GM12892 (cell line): ENCODE results near the gene KLHL3.

Experiments
- DNase-seq: peaks from one replicate; pipeline ENCODE4 v3.0.0; 2011; ENCODE audit not compliant: insufficient read length
- FAIRE-seq: peaks from 2 replicates; lab custom pipeline; 2011; peaks lifted over from hg19 to GRCh38; lab: Jason Lieb, UNC
- POLR2A ChIP-seq: IDR thresholded peaks from 2 replicates; pipeline ENCODE4 v1.6.1; 2011; ENCODE audit warnings: low read depth, low read length, control low read depth
- POLR2AphosphoS5 ChIP-seq: IDR thresholded peaks from 2 replicates; pipeline ENCODE4 v1.6.1; 2011; ENCODE audit warnings: low read depth, low read length, control low read depth
- TAF1 ChIP-seq: IDR thresholded peaks from 2 replicates; pipeline ENCODE4 v1.6.1; 2011; ENCODE audit warnings: low read depth, mild to moderate bottlenecking, control low read depth, low read length, borderline replicate concordance

The KLHL3 gene

DNA sequence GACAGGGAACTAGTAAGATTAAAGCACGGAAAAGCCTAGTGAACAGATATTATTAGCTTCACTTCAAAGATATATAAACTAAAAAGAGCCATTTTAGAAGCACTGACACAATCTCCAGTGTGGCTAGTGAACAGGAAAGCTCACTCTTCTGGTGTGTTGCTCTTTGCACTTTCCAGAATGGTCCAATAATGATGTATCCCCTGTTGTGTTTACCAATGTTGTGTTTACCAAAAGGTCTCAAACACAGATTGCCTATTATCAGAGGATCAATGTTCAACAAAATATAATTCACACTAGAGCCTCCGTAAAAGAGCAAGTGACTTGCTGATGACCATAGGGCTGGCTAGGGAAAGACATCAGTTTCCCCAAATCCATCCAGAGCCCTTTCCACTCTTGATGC, 11.6 kb downstream of the KLHL3 start:
- peak; percentile 14 for FAIRE-seq
- TF ChIP-seq POLR2A (no peak), TAF1 (no peak), POLR2AphosphoS5 (no peak)
- DNase-seq: no peak

DNA sequence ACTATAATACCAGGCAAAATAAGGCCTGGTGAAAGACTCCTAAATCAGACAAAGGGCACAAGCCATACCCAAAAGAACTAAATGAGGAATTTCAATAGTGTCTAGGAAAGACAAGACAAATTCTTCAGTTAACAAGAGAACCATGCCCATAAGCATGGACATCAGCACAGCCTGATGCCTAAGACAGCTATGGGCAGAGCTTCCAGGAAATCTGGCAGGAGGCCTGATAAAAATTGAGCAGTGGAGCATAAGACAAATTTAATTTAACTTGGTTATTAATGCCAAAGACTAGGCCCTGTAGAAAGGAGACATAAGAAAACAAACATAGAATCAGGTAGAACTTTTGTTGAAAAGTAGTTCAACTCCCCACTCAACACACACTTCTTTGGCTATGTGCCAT, 17.3 kb downstream of the KLHL3 start:
- no peak for DNase-seq
- FAIRE-seq: no peak
- TF ChIP-seq POLR2A: no peak
- no peak for TF ChIP-seq TAF1
- TF ChIP-seq POLR2AphosphoS5: no peak

- no peak for FAIRE-seq
- no peak for DNase-seq
- TF ChIP-seq POLR2AphosphoS5 (no peak), TAF1 (no peak), POLR2A (no peak)
These were observed 19.6 kb downstream of the KLHL3 start for GRCh38 chr5:137716337-137716736.

DNA sequence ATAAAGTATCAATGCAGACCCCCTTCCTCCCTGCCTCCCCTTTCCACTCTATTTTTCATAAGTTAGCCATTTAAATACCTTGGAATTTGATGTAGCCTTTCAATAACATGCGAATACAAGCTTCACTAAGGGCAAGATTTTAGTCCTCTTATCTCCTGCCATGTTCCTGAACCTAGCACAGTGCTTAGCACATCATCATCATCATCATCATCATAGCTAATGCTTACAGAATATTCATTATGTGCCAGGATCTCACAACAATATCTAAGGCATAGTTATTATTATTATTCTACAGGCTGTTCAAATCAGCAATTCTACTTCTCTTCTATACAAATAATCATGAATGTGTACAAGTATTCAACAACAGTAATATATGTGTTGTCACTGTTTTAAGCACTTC, 20.4 kb downstream of the KLHL3 start:
- no peak for FAIRE-seq

GRCh38 chr5:137714946-137715345, 20.9 kb downstream of the KLHL3 start:
- TF ChIP-seq POLR2A (no peak), POLR2AphosphoS5 (no peak), TAF1 (no peak)
- DNase-seq (no peak), FAIRE-seq (no peak)

More for the DNA sequence above, 20.4 kb downstream of the KLHL3 start:
- no peak for DNase-seq
- no peak for TF ChIP-seq POLR2A
- TF ChIP-seq TAF1: no peak
- TF ChIP-seq POLR2AphosphoS5: no peak

- FAIRE-seq: no peak
- no peak for TF ChIP-seq POLR2AphosphoS5
- TF ChIP-seq POLR2A: no peak
- TF ChIP-seq TAF1: no peak
- DNase-seq: no peak
These were observed 21.4 kb downstream of the KLHL3 start for GRCh38 chr5:137714494-137714893.

GRCh38 chr5:137712139-137712667, 23.7 kb downstream of the KLHL3 start:
- DNase-seq (no peak), FAIRE-seq (no peak)
- TF ChIP-seq TAF1 (no peak), POLR2AphosphoS5 (no peak), POLR2A (no peak)

DNA sequence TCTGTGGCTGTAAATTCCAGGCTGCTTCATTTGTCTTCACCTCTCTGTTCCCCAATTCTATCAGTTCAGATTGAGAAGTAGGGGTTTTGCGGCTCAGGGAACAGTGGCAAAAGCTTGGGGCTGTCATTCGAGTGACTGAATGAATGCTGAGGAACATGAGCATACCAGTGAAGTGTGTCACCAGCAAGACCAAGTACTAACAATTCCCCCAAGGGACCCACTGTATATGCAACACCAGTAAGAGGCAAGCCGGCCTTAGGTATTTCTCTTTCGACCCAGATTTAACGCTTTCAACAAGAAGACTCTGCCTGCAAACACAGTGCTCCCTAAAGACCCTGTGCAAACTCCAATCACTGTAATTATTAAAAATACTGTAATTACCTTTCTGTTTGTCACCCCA, 25.8 kb downstream of the KLHL3 start:
- FAIRE-seq (no peak), DNase-seq (no peak)
- no peak for TF ChIP-seq TAF1
- no peak for TF ChIP-seq POLR2A
- no peak for TF ChIP-seq POLR2AphosphoS5

DNA sequence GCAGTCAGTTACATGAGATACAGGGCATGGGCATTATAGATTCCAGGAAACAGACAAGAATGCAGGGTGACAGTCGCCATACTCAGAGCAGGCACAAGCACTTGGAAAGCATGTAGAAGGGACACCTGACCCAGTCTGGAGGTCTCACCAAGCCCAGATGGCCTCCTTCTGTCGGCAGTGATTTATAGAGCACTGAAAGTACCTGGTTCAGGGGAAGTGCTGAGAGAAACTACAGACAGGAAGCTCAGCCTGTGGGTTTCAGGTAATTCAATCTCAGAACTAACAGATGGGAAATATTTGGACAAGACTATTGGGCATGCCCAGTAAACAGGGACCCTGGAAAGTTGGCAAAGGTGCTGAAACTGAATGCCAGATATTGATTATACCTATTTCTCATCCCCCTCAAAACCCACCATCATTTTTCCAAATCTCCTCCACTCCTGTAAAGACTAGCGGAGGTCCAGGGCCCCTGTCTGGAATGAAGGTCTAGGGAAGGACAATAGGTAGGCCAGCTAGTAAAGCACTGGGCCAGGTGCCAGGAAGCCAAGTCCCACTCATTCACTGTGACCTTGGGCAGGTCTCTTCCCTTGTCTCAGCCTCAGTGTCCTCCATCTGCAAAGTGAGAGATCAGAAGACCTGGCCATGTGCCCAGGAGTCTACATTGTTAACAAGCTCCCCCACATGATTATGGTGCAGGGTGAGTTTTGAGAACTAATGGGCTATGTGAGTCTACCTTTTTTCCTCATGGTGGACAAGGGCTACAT, 26.9 kb downstream of the KLHL3 start:
- FAIRE-seq: no peak

DNA sequence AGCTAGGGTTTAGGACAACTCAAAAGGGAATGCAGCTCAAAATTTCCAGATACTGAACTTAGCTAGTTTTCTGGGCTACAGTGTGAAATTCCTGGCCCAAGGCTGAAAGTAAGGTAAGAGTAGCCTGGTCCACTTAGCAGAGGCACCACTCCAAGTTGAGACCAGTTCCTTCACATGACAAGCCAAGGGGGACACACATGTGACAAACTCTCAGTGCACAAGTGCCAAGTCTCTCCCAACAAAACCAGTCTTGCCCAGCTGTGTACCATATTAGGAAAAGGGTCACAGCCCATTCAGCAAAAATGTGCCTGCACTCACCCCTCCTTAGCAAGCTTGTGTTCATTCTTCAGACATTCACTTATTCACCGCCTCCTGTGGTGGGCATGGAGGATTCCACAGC, 27.8 kb downstream of the KLHL3 start:
- DNase-seq (no peak), FAIRE-seq (no peak)
- TF ChIP-seq TAF1 (no peak), POLR2A (no peak), POLR2AphosphoS5 (no peak)

More for the DNA sequence above, 26.9 kb downstream of the KLHL3 start:
- TF ChIP-seq POLR2A: no peak
- TF ChIP-seq TAF1: no peak
- no peak for TF ChIP-seq POLR2AphosphoS5
- no peak for DNase-seq

- FAIRE-seq: no peak
- TF ChIP-seq POLR2A: no peak
- no peak for TF ChIP-seq POLR2AphosphoS5
- TF ChIP-seq TAF1: no peak
- no peak for DNase-seq
These were observed 29.0 kb downstream of the KLHL3 start for GRCh38 chr5:137706841-137707240.

- DNase-seq (no peak), FAIRE-seq (no peak)
- TF ChIP-seq POLR2A (no peak), POLR2AphosphoS5 (no peak), TAF1 (no peak)
These were observed 30.8 kb downstream of the KLHL3 start for GRCh38 chr5:137705106-137705505.

DNA sequence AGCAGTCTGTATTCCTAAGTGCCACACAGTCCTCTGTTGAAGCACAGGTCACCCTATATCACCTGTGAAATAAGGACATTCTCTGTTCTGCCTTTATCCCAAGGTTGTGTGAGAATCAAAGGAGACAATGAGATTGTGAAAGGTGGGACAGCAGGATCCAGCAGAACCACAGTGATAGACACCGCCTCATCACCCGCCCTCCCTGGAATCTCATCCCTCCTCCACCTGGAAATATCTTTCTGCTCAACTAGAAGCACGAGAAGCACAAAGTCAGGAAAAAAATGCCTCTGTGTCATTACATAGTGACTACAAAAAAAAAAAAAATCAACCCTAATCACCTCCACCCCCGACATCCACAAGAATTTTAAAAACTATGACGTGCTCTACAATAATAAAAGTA, 32.3 kb downstream of the KLHL3 start:
- FAIRE-seq: no peak
- TF ChIP-seq POLR2AphosphoS5 (no peak), TAF1 (no peak), POLR2A (no peak)
- no peak for DNase-seq
